Measurements from ENCODE around the gene CHST1. TPM values are rescaled to one million over a fixed set of nuclear protein-coding genes. Genes with fewer than 3 reads are reported as not detected.

Gene CHST1
- total RNA-seq, 2 donors from 2014 or later = 2.7 to 5.4 TPM

DNA sequence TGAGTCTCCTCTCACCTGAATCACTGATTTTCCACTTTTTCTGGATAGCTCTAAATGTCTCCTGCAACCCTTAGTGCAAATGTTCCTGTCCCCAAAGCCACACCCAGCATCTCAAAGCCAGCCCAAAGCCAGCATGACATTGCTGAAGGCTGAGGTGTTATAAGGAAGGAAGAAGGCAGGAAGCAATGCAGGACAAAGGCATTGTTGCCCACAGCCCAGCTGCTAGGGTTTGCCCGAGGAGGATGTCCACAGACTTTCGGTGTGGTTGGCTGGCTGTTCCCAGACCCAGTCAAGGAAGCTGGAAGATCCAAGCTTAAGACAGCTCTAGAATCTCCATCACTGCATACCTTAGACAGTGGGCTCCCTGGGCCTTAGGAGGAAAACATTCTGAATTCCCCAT, 23.5 kb downstream of the CHST1 start:
- peaks cover 4 to 6% of the 10 kb centered on the region in 2 donors for H3K9me3 ChIP-seq
- H3K4me3 ChIP-seq = no peak overlapping the region
- no peak for DNase-seq (ENCODE audit: low spot score)
- H3K4me1 ChIP-seq = no peaks in the 10 kb centered on the region
- TF ChIP-seq, protein P1, sequence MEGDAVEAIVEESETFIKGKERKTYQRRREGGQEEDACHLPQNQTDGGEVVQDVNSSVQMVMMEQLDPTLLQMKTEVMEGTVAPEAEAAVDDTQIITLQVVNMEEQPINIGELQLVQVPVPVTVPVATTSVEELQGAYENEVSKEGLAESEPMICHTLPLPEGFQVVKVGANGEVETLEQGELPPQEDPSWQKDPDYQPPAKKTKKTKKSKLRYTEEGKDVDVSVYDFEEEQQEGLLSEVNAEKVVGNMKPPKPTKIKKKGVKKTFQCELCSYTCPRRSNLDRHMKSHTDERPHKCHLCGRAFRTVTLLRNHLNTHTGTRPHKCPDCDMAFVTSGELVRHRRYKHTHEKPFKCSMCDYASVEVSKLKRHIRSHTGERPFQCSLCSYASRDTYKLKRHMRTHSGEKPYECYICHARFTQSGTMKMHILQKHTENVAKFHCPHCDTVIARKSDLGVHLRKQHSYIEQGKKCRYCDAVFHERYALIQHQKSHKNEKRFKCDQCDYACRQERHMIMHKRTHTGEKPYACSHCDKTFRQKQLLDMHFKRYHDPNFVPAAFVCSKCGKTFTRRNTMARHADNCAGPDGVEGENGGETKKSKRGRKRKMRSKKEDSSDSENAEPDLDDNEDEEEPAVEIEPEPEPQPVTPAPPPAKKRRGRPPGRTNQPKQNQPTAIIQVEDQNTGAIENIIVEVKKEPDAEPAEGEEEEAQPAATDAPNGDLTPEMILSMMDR (IDR thresholded peaks at IDR 0.05) = no peak
- H3K27ac ChIP-seq = no peak overlapping the region
- H3K36me3 ChIP-seq = no peaks in the 10 kb centered on the region
- H3K27me3 ChIP-seq = no peaks in the 10 kb centered on the region

DNA sequence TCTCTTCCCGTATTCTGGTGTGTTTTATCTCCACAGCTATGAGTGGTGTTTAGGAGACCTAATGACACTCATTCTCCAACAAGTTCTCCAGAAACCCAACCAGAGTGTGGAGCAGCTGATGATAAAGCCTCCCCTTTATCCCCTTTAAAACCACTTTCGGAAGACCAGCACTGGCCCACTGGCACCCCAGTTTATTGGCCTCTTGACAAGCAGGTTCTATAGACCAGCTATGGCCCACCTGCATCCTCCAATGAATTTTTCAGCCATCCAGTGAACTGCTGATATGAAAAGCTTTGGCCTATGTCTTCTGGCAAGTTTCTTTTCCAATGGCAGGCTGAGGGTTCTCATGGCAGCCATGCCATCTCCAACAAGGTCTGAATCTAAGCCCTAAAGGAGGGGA, 27.4 kb downstream of the CHST1 start:
- Histone ChIP-seq H3K9me3 (peaks cover 4 to 6% of the 10 kb centered on the region in 2 donors), H3K4me3 (no peak overlapping the region), H3K4me1 (no peaks in the 10 kb centered on the region), H3K27ac (no peak overlapping the region), H3K27me3 (no peaks in the 10 kb centered on the region), H3K36me3 (no peaks in the 10 kb centered on the region)
- DNase-seq (ENCODE audit: low spot score) = no peak
- TF ChIP-seq, protein P1 (IDR thresholded peaks at IDR 0.05) = no peak

DNA sequence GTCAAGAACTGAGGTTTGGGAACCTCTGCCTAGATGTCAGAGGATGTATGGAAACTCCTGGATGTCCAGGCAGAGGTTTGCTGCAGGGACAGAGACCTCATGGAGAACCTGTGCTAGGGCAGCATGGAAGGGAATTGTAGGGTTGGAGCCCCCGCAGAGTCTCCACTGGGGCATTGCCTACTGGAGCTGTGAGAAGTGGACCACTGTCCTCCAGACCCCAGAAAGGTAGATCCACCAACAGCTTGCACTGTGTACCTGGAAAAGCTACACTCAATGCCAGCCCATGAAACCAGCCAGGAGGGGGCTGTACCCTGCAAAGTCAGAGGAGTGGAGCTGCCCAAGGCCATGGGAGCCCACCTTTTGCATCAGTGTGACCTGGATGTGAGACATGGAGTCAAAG, 29.5 kb downstream of the CHST1 start:
- TF ChIP-seq, protein P1 (IDR thresholded peaks at IDR 0.05) = no peak

DNA sequence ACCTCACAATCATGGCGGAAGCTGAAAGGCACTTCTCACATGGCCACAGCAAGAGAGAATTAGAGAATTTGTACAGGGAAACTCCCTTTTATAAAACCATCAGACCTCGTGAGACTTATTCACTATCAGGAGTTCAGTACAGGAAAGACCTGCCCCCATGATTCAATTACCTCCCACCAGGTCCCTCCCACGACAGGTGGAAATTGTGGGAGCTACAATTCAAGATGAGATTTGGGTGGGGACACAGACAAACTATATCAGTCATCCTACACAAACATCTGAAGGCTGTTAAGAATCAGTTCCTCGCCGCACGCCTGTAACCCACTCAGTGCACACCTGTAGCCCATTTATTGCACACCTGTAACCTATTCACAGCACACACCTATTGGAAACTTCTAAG, 39.8 kb downstream of the CHST1 start:
- Histone ChIP-seq H3K27me3 (no peaks in the 10 kb centered on the region), H3K4me1 (no peaks in the 10 kb centered on the region), H3K27ac (no peak overlapping the region), H3K9me3 (peaks cover 0 to 4% of the 10 kb centered on the region in 2 donors), H3K4me3 (no peak overlapping the region), H3K36me3 (no peaks in the 10 kb centered on the region)
- DNase-seq (ENCODE audit: low spot score) = no peak
- TF ChIP-seq, protein P1 (IDR thresholded peaks at IDR 0.05) = no peak

More for the DNA sequence above, 29.5 kb downstream of the CHST1 start:
- no peak overlapping the region for H3K27ac ChIP-seq
- no peak for DNase-seq (ENCODE audit: low spot score)
- H3K9me3 ChIP-seq = peaks cover 4 to 6% of the 10 kb centered on the region in 2 donors
- H3K4me3 ChIP-seq = no peak overlapping the region
- H3K36me3 ChIP-seq = no peaks in the 10 kb centered on the region
- no peaks in the 10 kb centered on the region for H3K4me1 ChIP-seq
- H3K27me3 ChIP-seq = no peaks in the 10 kb centered on the region

DNA sequence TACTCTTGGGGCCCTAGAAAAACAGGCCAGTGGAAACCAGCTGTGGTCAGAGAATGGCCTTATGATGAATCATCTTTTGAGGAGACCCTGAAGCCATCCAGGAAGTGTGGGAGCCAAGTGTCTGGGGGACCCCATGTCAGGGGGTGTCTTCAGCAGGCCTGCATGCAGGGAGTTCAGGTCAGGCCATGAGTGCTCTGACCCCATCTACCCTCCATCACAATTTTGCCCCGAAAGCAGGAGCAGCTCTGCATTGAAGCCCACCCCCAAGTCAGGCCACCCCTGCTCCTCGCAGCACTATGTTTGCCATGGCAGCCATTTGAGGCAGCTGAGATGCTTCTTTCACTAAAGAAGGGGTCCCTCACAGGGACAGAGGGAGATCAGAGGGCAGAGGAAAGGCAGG, 41.3 kb downstream of the CHST1 start:
- H3K9me3 ChIP-seq = peaks cover 0 to 10% of the 10 kb centered on the region in 2 donors
- H3K27ac ChIP-seq = no peak overlapping the region
- H3K4me1 ChIP-seq = no peaks in the 10 kb centered on the region
- TF ChIP-seq, protein P1 (IDR thresholded peaks at IDR 0.05) = no peak
- H3K36me3 ChIP-seq = no peaks in the 10 kb centered on the region
- no peak for DNase-seq (ENCODE audit: low spot score)
- no peaks in the 10 kb centered on the region for H3K27me3 ChIP-seq
- no peak overlapping the region for H3K4me3 ChIP-seq

DNA sequence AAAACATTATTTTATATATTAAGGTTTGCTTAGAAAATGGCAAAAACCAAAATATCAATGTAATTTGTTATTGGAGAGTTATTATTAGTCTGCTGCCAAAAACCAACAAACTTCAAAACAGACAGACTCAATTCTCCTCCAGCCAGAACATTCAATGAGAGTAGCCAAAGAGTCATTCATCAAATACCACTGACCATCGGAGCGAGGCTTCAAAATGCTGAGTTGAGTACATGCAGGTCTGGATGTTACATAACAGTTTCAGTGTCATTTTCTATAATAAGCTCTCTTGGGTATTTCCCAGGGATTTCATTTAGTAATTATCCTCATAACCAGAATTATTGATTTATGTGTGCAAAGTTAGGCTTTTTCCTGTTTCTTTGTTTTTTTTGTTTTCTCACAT, 42.6 kb downstream of the CHST1 start:
- TF ChIP-seq, protein P1 (IDR thresholded peaks at IDR 0.05) = no peak

More for the DNA sequence above, 42.6 kb downstream of the CHST1 start:
- H3K4me1 ChIP-seq = no peaks in the 10 kb centered on the region
- H3K36me3 ChIP-seq = no peaks in the 10 kb centered on the region
- H3K27me3 ChIP-seq = no peaks in the 10 kb centered on the region
- no peak overlapping the region for H3K4me3 ChIP-seq
- no peak for DNase-seq (ENCODE audit: low spot score)
- peaks cover 0 to 10% of the 10 kb centered on the region in 2 donors for H3K9me3 ChIP-seq
- no peak overlapping the region for H3K27ac ChIP-seq

Measured in right atrium auricular region (tissue), 2 donors.